ENCODE measurements around the gene ASTN2.
A peak's percentile ranks its signal among the peaks of the same experiment; 100 is the strongest.
"Not testable (repeated sequence)": the region's sequence is repeated elsewhere in the genome, so short reads cannot be mapped to it uniquely, and the experiment has no call there.

Gene ASTN2

GRCh38 chr9:116924462-116925110 is 490.3 kb downstream of the ASTN2 start:
- peak; percentile 80 for DNase-seq (ENCODE audit: low spot score)

GRCh38 chr9:116917895-116918508 is 496.9 kb downstream of the ASTN2 start:
- not testable (repeated sequence) for DNase-seq (ENCODE audit: low spot score)

DNA sequence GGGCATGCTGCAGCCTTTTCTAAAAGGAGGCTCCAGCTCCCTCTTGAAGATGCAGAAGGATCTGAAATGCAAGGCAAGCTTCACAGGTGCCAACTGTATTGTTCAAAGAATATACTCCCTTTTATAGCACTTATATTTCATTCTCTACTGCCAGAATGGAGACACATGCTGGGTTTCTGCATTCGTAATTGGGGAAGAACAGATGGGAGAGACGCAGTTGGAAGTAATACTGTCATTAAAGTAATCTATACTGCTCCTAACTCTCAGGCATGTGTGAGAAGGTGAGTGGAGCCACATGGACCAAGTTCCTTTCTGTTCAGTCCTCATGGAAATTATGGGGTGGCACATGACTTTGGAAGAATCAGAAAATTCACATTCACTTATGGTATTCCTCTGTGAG is 501.3 kb downstream of the ASTN2 start:
- DNase-seq (ENCODE audit: low spot score): no peak

- DNase-seq (ENCODE audit: low spot score): no peak
Observed at GRCh38 chr9:116910201-116910600, 504.7 kb downstream of the ASTN2 start.

GRCh38 chr9:116907989-116908388 is 506.9 kb downstream of the ASTN2 start:
- DNase-seq (ENCODE audit: low spot score): no peak

GRCh38 chr9:116905171-116905588 is 509.7 kb downstream of the ASTN2 start:
- DNase-seq (ENCODE audit: low spot score): no peak

DNA sequence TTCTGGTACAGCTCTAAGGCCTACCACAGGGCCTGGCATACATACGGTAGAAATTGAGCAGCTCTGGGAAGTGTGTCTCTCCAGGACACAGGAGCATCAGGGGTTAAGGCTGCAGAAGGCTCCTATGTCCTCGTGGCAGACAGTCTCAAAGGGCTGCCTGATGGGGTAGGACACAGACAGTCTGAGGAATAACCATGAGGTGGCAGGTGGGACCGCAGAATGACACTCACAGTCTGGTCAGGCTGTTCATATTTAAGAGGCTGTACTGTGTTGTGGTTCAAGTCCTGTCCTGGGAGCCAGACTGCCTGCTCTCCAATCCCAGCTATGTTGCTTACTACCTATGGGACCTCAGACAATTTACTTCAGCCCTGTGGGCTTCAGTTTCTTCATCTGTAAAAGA is 510.7 kb downstream of the ASTN2 start:
- no peak for DNase-seq (ENCODE audit: low spot score)

GRCh38 chr9:116901260-116901659 is 513.6 kb downstream of the ASTN2 start:
- peak; percentile 95 for DNase-seq (ENCODE audit: low spot score)

DNA sequence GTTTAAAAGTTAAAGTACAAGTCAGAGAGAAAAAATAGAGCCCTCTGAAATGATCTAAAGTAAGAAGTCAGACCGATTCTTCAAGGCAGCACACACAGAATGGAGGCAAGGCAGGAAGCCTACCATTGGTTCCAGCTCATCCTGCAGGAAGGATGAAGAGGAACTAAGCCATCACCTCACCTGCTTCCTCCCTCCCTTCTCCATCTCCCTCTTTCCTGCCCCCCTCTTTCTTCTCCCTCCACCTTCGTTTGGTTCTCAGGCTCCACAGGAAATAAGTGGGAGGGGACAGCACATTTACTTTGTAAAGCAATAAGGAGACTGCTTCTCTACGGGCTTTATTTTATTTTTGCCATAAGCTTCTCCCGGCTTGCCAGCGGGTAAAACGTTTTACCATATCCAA is 514.3 kb downstream of the ASTN2 start:
- no peak for DNase-seq (ENCODE audit: low spot score)

GRCh38 chr9:116900007-116900367 is 514.9 kb downstream of the ASTN2 start:
- DNase-seq (ENCODE audit: low spot score): no peak

DNA sequence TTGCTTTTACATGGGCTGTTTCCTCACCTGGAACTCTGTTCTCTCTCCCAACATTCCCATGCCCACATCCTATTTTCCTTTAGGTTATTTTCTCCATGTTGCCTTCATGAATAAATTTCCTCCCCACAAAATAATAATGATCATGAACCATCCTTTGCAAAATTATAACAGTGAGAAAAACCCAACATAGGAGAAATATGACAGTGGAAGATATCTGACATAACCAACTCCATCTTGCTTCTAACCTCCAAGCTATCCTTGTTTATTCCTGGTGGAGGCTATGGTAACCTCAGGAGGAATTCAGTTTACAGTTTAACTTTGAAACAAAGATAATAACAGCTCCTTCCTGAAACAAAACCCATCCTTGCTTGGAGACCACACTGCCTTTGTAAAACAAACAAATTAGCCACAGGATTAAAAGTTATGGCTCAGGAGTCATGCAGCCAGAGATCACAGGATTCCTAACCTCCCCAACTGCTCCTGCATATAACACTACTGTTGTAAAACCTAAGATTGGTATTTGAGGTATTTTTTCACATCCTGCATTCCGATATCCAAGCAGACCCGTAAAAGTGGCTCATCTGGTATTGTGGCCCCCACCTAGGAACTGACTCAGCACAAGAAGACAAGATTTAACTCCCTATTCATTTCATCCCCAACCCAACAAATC is 515.4 kb downstream of the ASTN2 start:
- peak; percentile 99 for DNase-seq (ENCODE audit: low spot score)

DNA sequence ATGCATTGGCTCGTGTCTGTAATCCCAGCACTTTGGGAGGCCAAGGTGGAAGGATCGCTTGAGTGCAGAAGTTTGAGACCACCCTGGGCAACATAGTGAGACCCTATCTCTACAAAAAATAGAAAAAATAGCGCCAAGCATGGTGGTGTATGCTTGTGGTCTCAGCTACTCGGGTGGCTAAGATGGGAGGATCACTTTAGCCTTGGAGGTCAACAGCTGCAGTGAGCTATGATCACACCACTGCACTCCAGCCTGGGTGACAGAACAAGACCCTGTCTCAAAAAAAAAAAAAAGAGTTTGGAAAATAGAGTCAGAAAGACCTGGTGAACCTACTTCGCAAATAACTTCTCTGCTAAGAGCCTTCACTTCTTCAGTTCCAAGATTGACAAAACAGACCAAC is 516.7 kb downstream of the ASTN2 start:
- not testable (repeated sequence) for DNase-seq (ENCODE audit: low spot score)

GRCh38 chr9:116897201-116897600 is 517.7 kb downstream of the ASTN2 start:
- DNase-seq (ENCODE audit: low spot score): no peak

DNA sequence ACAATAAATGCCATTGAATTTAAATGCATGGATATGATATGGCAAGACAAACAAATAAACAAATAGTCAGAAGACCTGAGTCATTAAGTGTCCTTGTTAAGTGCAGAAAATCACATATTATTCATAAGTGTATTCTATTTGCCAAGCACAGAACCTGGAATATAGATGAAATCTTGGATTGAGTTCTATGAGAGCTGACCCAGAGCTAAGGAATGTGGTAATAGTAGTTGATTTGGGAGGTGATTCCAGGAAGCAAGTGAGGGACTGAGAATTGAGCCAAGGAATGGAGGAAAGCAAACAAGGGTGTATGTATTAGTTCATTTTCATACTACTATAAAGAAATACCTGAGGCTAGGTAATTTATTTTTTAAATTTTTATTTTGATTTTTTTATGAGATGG is 518.9 kb downstream of the ASTN2 start:
- DNase-seq (ENCODE audit: low spot score): peak; percentile 48

GRCh38 chr9:116891424-116891823 is 523.4 kb downstream of the ASTN2 start:
- peak; percentile 43 for DNase-seq (ENCODE audit: low spot score)

DNA sequence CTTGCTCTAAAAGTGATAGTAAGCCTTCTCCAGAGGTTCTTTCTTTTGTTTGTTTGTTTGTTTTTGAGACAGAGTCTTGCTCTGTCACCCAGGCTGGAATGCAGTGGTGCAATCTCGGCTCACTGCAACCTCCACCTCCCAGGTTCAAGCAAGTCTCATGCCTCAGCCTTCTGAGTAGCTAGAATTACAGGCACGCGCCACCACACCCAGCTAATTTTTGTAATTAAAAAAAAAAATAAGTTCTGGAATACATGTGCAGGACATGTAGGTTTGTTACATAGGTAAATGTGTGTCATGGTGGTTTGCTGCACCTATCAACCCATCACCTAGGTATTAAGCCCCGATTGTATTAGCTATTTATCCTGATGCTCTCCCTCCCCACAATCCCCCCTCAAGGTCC is 526.4 kb downstream of the ASTN2 start:
- DNase-seq (ENCODE audit: low spot score): not testable (repeated sequence)

DNA sequence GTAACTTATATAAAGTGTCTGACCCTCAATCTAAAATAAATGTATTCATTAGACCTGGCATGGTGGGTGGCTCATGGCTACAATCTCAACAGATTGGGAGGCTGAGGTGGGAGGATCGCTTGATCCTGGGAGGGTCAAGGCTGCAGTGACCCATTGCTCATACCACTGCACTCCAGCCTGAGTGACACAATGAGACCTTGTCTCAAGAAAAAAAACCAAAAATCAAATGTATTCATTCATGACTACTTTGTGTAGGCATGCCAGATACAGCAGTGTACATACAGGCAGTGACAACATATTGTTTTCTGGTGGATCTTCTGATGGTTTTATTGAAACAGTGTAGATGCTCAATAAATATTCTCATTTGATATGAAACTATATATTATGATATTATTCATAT is 526.8 kb downstream of the ASTN2 start:
- no peak for DNase-seq (ENCODE audit: low spot score)

DNA sequence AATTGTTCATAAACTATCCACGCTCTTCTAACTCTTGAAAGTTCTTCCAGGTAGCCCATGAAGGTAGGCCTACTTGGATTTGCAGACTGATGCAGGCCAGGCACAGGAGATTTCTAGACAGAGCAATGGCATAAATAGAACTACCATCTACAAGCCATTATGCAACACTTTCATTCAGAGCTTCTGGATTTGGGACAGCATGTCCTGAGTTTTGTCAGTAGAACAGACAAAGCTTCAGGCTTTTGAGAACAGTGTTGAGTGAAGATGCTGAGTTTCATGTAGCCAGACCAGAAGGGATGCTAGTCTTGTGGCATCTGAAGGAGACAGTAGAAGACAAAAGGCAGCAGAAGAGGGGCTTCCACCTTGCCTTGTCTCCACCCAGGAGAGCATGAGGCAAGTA is 531.2 kb downstream of the ASTN2 start:
- no peak for DNase-seq (ENCODE audit: low spot score)

DNA sequence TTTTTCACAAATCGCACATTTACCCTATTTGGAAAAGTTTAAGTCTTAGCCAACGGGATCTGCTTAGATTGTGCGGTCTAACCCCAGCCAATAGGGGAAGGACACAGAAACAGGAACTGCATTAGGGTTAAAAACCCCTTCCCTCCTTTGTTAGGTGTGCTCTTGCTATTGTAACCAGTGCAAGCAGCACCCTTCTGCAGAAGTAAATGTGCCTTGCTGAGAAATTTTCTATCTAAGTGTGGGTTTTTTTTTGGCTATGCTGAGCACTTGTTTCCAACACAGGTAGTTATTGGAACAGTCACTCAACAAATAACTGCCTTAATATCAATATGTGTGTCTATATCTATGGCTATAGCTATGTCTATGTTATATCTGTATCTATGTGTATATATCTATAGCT is 537.8 kb downstream of the ASTN2 start:
- DNase-seq (ENCODE audit: low spot score): no peak

GRCh38 chr9:116875576-116875975 is 539.3 kb downstream of the ASTN2 start:
- no peak for DNase-seq (ENCODE audit: low spot score)

- no peak for DNase-seq (ENCODE audit: low spot score)
Observed at GRCh38 chr9:116873937-116874914, 540.6 kb downstream of the ASTN2 start.

DNA sequence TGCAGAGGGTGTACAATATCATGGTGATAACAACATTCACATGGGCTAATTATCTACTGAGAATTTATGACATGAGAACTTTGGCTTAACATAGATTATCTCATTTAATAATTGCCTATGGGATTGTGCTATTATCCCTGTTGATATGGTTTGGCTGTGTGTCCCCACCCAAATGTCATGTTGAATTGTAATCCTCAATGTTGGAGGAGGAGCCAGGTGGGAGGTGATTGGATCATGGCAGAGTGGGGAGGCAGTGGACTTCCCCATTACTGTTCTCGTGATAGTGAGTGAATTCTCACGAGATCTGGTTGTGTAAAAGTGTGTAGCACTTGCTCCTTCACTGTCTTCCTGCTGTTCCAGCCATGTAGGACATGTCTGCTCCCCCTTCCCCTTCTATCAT is 541.4 kb downstream of the ASTN2 start:
- DNase-seq (ENCODE audit: low spot score): no peak

Measured in kidney tubule cell (primary cell).